ENCODE results near the gene DDR1. TPM values are rescaled to one million over a fixed set of nuclear protein-coding genes. Genes with fewer than 3 reads are reported as not detected.

Gene DDR1
- 80.9 TPM for total RNA-seq
- long read RNA-seq, partial matches to known transcripts = 54 of 70 reads
- long read RNA-seq, other reads (novel, unspliced or antisense) = 12 of 70 reads

- no peaks in the 10 kb centered on the region for H3K9me3 ChIP-seq
- ATAC-seq (peak; percentile 66 to 75), DNase-seq (peak; percentile 76)
- peaks cover under 1% of the 10 kb centered on the region for H3K36me3 ChIP-seq
- intact Hi-C loops (cut with DNase I) = no loop called here
- H3K27me3 ChIP-seq (ENCODE audit: low read depth) = no peaks in the 10 kb centered on the region
- peak within 1 kb of the TSS; percentile 78 for H3K27ac ChIP-seq
- H3K4me1 ChIP-seq = peaks cover 40% of the 10 kb centered on the region
- peak within 1 kb of the TSS; percentile 62 for H3K4me3 ChIP-seq
- TF ChIP-seq, protein P1, sequence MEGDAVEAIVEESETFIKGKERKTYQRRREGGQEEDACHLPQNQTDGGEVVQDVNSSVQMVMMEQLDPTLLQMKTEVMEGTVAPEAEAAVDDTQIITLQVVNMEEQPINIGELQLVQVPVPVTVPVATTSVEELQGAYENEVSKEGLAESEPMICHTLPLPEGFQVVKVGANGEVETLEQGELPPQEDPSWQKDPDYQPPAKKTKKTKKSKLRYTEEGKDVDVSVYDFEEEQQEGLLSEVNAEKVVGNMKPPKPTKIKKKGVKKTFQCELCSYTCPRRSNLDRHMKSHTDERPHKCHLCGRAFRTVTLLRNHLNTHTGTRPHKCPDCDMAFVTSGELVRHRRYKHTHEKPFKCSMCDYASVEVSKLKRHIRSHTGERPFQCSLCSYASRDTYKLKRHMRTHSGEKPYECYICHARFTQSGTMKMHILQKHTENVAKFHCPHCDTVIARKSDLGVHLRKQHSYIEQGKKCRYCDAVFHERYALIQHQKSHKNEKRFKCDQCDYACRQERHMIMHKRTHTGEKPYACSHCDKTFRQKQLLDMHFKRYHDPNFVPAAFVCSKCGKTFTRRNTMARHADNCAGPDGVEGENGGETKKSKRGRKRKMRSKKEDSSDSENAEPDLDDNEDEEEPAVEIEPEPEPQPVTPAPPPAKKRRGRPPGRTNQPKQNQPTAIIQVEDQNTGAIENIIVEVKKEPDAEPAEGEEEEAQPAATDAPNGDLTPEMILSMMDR (IDR thresholded peaks at IDR 0.05) = no peak
These were observed at the start of gene DDR1 for GRCh38 chr6:30883685-30884520. TSS of gene DDR1 (plus strand) at chr6:30884519. CDS start at chr6:30888730, 4,211 bp downstream.

DNA sequence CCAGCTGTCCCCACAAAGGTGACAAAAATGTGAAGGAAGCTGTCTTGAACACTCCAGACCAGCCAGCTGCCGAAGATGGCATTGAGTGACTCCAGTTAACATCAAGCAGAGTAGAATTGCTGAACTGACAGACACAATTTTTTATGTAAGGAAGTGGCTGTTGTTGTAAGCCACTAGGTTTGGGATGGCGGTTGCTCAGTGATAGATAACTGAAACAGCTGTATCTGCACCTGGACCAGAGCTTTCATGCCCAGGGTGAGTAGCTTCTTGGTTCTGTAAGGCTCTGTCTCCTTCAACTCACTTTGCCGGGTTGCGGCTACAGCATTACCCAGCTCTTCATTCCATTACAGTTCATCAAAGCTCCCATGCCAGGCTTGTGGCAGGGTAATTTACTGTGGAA lies 49.7 kb upstream of the DDR1 start:
- TF ChIP-seq, protein P1 (IDR thresholded peaks at IDR 0.05) = no peak
- H3K4me3 ChIP-seq = no peak overlapping the region
- H3K36me3 ChIP-seq = no peaks in the 10 kb centered on the region
- ATAC-seq (no peak), DNase-seq (no peak)
- no peaks in the 10 kb centered on the region for H3K27me3 ChIP-seq (ENCODE audit: low read depth)
- no peaks in the 10 kb centered on the region for H3K9me3 ChIP-seq
- intact Hi-C loops (cut with DNase I) = no loop called here
- H3K27ac ChIP-seq = no peak overlapping the region
- peaks cover 24% of the 10 kb centered on the region for H3K4me1 ChIP-seq

DNA sequence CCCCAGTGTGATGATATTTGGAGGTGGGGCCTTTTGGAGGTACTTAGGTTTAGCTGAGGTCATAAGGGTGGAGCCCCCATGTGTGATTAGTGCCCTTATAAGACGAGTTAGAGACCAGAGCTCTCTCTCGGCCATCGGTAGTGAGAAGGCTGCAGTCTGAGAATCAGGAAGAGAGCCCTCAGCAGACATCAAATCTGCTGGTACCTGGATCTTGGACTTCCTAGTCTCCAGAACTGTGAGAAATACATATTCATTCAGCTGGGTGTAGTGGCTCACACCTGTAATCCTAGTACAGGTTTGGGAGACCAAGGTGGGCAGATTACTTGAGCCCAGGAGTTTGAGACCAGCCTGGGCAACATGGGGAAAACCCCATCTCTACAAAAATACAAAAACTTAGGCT lies 48.7 kb upstream of the DDR1 start:
- H3K27me3 ChIP-seq (ENCODE audit: low read depth) = no peaks in the 10 kb centered on the region
- TF ChIP-seq, protein P1 (IDR thresholded peaks at IDR 0.05) = no peak
- no peaks in the 10 kb centered on the region for H3K9me3 ChIP-seq
- DNase-seq (no peak), ATAC-seq (no peak)
- peaks cover 15% of the 10 kb centered on the region for H3K4me1 ChIP-seq
- intact Hi-C loops (cut with DNase I) = no loop called here
- H3K4me3 ChIP-seq = no peak overlapping the region
- H3K36me3 ChIP-seq = no peaks in the 10 kb centered on the region
- no peak overlapping the region for H3K27ac ChIP-seq

DNA sequence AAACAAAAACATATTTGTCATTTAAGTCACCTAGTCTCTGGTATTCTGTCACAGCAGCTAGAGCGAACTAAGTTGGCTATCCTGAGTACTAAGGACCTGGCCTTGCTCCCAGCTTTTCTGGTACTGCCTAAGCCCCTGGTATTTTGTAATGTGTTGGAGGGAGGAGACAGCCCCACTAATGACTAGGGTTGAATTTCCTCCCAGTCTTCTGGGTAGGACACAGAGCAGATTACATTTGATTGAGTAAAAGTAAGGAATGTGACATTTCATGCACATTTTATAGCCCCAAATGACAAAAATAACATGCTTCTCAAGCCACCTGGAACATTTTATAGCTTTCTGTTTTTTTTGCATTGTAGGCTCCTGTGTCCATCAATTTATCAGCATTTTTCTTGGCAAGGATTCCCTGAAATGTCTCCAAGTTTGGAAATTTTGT lies 47.9 kb upstream of the DDR1 start:
- no peak overlapping the region for H3K4me3 ChIP-seq
- ATAC-seq = peak; percentile 59 to 75
- intact Hi-C loops (cut with DNase I) = no loop called here
- H3K4me1 ChIP-seq = peaks cover 12% of the 10 kb centered on the region
- H3K36me3 ChIP-seq = no peaks in the 10 kb centered on the region
- no peak overlapping the region for H3K27ac ChIP-seq
- H3K27me3 ChIP-seq (ENCODE audit: low read depth) = no peaks in the 10 kb centered on the region
- TF ChIP-seq, protein P1 (IDR thresholded peaks at IDR 0.05) = no peak
- no peaks in the 10 kb centered on the region for H3K9me3 ChIP-seq
- DNase-seq = no peak

DNA sequence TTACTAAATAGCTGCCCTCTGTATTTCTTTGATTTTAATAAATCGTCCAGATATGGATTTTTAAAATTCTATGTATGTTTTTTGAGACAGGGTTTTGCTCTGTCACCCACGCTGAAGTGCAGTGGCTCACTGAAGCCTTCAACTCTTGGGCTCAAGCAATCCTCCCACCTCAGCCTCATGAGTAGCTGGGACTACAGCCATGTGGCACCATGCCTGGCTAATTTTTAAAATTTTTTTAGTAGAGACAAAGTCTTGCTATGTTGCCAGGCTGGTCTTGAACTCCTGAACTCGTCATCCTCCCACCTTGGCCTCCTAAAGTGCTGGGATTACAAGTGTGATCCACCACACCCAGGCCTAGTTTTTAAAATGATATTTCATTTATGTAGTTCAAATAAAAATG lies 47.4 kb upstream of the DDR1 start:
- H3K4me1 ChIP-seq = peaks cover 12% of the 10 kb centered on the region
- H3K27ac ChIP-seq = peak overlapping the region; percentile 11
- no peak overlapping the region for H3K4me3 ChIP-seq
- DNase-seq = no peak
- TF ChIP-seq, protein P1 (IDR thresholded peaks at IDR 0.05) = no peak
- H3K36me3 ChIP-seq = no peaks in the 10 kb centered on the region
- no peaks in the 10 kb centered on the region for H3K9me3 ChIP-seq
- no peak for ATAC-seq
- H3K27me3 ChIP-seq (ENCODE audit: low read depth) = no peaks in the 10 kb centered on the region
- intact Hi-C loops (cut with DNase I) = no loop called here

All from lower lobe of right lung (tissue), 2 donors.